HG03558 (cell line): ENCODE results near the gene DAB2IP.

Source experiments
- ATAC-seq: cut with Tn5 transposase; IDR thresholded peaks from one replicate; pipeline ENCODE4 v1.9.1; 2021; ENCODE audit warnings: moderate number of reproducible peaks; ENCODE audit not compliant: unreplicated experiment; ENCODE audit errors: extremely low read depth

The DAB2IP gene

GRCh38 chr9:121660367-121660766 lies 8.9 kb downstream of the DAB2IP start:
- no peak for ATAC-seq

DNA sequence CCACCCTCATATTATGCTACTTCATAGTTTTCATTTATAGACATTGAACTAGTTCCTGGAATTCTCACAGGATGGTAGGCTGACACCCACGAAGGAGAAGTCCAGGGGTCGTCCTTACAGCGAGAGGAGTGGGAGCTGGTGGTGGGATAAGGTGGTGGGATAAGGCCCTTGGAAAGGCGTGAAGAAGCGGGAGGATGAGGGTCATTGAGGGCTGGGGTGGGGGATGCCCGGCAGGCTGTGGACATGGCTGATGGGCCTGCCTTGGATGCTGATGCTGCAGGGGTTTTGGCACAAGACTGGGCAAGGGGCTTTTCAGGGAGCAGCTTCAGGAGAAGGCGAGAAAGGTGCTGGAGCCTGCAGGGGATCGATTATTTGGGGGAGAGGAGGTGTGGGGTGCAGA lies 9.4 kb downstream of the DAB2IP start:
- no peak for ATAC-seq

GRCh38 chr9:121661328-121661727 lies 9.9 kb downstream of the DAB2IP start:
- no peak for ATAC-seq

DNA sequence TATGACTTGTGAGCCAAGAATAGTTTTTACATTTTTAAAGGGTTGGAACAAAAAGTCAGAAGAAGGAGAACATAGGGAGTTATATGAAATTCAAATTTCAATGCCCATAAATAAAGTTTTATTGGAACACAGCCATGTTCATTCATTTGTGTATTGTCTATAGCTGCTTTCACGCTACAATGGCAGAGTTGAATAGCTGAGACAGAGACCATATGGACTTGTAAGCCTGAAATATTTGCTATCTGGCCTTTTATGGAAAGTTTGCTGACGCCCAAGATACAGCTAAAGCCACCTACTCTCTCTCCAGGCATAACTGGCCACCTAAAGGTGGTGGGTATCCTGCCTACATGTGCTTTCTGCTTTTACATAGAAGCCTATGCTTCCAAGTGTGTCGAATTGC lies 10.9 kb downstream of the DAB2IP start:
- ATAC-seq: no peak

DNA sequence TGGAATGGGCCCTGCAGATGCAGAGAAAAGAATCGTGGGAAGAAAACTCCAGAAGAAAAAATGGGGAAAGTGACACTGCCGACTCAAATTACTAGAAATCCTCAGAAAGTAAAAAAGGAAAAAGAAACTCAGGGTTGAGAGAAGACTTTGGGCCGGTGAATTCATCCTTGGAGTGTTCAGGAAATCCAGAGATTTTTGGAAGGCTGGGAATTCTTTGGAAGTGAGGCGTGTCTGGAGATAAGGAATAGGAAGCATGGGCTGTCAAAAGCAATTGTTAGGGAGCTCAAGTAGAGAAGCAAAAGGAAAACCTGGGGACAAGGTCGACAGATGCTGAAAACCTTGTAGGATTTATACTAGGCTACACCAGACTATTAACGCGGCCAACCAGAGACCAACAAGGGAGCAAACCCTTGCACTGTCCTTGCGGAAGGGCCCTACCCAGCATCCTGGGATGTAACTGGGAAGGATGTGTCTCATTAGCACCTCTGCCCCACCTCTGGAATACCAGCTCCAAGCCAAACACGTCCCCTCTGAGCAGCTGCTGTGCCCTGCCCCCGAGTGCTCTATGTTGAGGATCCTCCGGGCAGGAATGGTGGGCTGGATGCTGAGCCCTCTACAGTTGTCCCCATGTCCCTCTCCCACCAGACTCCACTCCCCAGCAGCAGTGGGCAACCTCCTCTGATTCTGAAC lies 11.6 kb downstream of the DAB2IP start:
- no peak for ATAC-seq

DNA sequence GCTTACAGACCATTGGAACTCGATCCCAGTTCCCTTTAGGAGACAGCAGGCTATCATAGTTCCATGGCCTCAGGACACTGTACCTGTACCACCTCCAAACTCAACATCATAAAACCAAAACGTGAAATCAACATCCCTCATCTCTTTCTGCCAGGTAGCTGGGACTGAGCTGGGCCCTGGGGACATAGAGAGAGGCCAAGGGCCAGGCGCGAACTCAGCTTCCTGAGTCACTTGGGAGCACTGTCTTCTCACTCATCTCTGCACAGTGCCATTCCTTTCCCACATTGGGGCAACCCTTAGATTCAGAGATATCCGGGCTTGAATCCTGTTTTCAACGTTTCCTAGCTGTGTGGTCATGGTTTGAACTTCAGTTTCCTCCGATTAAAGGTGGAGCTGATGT lies 12.2 kb downstream of the DAB2IP start:
- no peak for ATAC-seq

GRCh38 chr9:121666294-121666693 lies 14.9 kb downstream of the DAB2IP start:
- ATAC-seq: no peak

GRCh38 chr9:121667214-121667613 lies 15.8 kb downstream of the DAB2IP start:
- no peak for ATAC-seq

DNA sequence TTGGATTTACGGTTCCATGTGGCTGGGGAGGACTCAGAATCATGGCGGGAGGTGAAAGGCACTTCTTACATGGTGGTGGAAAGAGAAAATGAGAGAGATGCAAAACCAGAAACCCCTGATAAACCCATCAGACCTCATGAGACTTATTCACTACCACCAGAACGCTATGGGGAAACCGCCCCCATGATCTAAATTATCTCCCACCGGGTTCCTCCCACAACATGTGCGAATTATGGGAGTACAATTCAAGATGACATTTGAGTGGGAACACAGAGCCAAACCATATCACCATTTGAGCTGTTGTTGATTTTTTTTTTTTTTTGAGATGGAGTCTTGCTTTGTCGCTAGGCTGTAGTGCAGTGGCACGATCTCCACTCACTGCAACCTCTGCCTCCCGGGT lies 16.5 kb downstream of the DAB2IP start:
- no peak for ATAC-seq

- no peak for ATAC-seq
Observed at GRCh38 chr9:121670431-121670830, 19.0 kb downstream of the DAB2IP start.

- ATAC-seq: no peak
Observed at GRCh38 chr9:121671612-121672155, 20.2 kb downstream of the DAB2IP start.

- no peak for ATAC-seq
Observed at GRCh38 chr9:121672213-121672612, 20.8 kb downstream of the DAB2IP start.

DNA sequence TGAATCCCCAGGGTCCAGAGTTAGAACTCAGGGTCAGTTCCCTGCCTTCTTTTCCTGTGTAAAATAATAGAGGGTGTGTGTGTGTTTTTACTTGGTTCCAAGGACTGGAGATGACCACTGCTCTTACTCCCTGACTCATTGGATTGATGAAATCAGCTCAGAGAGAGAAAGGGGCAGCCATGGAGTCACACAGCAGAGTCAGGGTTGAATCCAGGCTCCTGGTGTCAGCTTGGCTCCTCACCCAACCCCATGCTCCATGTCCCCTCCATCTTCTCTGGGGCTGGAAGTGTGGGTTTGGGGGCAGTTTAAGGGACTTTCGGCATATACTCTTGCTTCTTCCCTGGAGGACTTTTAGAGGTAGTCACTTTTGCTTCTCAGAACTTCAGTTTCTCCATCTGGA lies 21.6 kb downstream of the DAB2IP start:
- no peak for ATAC-seq

GRCh38 chr9:121673576-121673975 lies 22.1 kb downstream of the DAB2IP start:
- ATAC-seq: no peak

GRCh38 chr9:121674017-121674416 lies 22.6 kb downstream of the DAB2IP start:
- no peak for ATAC-seq

DNA sequence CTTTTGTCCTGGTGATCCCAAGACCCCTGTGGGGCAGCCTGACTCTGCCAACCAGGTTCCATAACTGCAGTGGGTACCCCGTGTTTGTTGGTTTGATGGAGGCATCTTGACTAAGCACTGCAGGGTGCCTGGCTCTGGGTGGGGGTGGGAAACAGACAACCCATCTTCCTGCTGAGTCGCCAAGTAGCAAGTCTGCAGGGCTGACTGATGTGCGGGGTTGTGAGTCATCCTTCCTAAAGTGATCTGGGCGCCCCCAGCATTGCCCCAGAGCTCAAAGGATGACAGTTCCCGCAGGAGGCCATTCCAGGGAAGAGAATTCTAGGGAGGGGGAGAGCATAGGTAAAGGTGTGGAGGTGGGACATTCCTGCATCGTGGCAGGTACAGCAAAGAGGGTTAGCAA lies 23.5 kb downstream of the DAB2IP start:
- no peak for ATAC-seq

DNA sequence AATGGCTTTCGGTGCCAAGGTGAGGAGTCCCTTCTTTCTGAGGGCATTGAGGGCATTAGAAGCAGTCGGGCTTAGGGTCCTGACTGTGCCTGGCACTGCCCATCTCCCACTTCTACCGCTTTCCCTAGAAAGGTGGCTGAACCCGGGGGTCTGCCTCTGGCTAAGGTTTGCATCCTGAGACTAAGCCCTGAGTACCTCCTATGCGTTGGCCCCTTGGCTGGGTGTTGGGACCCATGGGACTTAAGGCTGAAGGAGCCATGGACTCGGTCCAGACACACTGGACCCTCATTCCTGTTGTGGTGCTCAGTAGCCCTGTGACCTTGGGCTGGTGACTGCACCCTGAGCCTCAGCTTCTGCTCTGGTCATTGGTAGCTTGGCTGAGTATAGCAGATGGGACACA lies 23.9 kb downstream of the DAB2IP start:
- no peak for ATAC-seq

GRCh38 chr9:121675969-121676822 lies 24.8 kb downstream of the DAB2IP start:
- no peak for ATAC-seq

GRCh38 chr9:121676926-121677325 lies 25.5 kb downstream of the DAB2IP start:
- ATAC-seq: no peak

DNA sequence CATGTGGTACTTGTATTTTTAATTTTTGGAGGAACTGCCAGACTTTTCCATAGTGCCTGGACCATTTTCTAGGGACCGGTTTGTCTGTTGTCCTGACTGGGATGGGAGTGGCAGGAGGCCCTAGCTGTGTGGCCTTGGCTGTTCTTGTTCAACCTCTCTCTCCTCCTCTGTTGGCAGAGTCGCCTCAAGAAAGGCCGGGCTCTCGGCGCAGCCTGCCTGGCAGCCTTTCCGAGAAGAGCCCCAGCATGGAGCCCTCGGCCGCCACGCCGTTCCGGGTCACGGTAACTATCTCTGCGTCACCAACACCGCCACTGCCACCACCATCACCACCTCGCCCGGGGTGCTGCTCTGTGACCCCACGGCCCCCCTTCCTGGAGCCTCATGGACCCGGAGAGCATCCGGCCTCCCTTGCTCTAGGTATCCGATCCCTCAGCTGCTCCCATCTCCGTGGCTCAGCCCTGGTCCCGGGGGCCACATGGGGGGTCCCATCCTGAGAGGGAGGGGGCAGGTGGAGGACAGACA lies 27.1 kb downstream of the DAB2IP start:
- no peak for ATAC-seq

DNA sequence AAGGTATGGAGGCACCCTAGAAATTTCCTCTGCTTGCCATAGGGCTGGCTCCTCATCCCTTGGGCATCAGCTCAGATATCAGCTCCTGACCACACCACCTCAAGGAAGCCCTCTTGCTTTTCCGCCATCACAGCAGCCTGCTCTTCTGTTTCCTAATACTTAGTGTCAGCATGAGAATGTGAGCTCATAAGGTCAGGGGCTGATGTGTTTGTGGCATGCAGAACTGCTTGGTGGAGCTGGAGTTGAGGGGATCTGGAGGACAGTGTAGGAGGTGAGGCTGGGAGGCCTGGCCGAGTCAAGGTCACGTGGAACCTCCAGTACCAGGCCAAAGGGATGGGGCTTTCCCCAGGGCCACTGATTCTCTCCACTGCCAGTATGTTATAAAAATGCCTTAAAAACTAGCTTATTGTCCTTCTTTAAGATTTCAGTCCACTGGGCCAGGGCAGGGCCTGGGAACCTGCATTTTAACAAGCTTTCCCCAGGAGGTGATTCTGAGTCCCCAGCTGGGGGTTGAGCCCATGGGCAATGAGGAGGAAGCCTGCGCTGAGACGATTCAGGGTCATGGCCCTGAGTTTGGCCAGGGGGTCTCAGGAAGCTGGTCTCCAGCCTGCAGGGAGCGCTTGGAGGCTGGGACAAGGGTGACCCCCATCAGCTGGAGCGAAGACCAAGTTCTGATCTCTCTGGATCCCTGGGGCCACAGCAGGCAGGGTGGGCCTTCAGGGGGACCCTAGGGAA lies 28.6 kb downstream of the DAB2IP start:
- no peak for ATAC-seq
